ENCODE data around the gene CORO1C.

- TF ChIP-seq CTCF (conservative IDR thresholded peaks at IDR 0.05; ENCODE audit: low read depth, low read length) (no peak), EZH2 (IDR thresholded peaks at IDR 0.05; ENCODE audit: borderline replicate concordance, low read depth, low read length, poor library complexity, severe bottlenecking) (no peak)
Measured at GRCh38 chr12:108613548-108613947, 117.8 kb downstream of the CORO1C start.
